ENCODE results near the gene FBN2. TPM values are rescaled to one million over a fixed set of nuclear protein-coding genes. Genes with fewer than 3 reads are reported as not detected.

The FBN2 gene
- total RNA-seq, 1 donor from 2014 or later, result 7.7 TPM

DNA sequence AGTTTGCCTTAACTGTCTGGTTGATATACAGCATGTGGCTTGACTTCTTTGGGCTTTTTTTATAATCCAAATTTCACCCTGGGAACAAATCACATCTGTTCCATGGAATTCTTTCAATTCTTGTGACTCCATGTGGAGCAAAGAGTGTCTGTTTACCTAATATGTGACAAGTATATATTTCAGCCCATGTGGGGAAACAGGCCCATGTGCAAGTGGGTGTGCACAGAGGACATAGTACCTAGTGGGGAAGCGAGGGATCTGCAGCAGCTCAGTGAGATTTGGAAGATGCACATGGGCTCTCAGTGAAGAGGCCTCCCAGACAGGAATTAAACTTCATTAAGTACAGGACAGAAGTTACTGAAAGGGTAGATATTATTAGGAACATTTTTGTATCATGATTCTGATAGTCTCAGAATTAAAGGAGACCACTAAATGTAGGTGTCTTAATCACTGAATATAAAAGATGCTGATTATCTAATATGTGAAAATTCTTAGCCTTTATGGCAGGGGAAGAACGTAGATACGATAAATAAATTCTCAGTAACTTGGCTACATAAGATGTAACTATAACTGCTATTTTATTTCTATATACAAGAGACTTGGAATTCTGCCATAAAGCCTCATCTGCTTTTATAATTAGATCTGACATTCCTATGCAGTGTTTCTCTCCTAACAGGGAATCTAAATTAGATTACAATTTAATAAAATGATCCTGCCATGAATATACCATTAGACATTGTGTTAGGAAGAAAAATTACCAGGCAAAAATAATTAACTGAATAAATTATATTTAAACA lies 273.3 kb downstream of the FBN2 start:
- no peak for DNase-seq (ENCODE audit: low spot score in 2 of 2)
- FAIRE-seq, result no peak

DNA sequence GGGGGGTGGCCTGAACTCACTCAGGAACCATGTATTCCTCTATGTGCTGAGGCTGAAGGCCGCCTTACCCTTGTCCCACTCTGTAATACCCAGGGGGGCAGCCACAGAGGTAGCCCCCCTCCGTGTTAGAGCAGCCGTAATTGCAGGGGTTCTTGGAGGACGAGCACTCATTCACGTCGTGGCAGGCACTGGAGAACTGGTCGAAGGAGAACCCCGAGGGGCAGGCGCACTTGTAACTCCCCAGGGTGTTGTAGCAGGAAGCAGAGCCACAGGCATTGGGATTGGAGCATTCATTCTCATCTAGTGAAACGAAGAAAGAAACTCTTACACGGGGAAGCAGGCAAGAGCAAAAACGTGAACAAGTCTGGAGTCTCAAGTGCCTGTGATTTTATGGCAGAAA lies 274.7 kb downstream of the FBN2 start:
- DNase-seq (ENCODE audit: low spot score in 2 of 2) (no peak), FAIRE-seq (no peak)

DNA sequence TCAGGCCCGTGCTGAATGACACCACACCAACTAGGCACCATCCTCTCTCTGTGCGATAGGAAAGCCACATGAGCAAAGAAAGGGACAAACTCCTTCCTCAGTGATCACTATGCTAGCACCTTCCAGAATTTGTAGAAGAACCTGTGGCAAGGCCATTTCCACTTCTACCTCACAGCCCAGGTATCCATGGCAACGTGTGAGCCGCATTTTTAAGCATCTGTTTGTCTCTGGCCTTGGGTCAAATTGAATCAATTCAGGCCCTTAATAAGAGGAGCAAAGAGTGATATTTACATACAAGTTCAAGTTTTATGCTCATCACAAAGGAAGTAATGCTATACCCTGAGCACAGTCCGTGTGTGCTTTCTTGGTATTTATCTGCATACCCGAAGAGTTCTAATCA lies 275.1 kb downstream of the FBN2 start:
- FAIRE-seq, result no peak
- DNase-seq (ENCODE audit: low spot score in 2 of 2), result no peak

DNA sequence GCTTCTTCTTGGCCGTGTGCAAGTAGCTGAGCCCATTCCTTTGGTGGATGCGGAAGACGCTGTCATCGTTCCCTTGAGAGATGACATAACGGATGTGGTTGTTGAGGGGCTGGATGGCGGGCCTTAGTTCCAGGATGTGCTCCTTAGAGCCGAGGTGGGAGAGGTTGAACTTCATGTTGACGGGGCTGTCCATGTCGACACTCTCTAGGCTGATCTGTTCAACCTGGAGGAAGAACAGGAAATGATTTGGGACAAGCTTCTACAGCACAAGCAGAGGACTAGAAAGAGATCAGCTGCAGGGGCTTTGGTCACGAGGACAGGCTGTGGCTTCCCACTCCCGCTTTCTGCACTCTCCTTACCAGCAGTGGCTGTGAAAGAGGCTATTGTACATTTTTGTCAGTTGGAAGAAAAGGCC lies 278.4 kb downstream of the FBN2 start:
- DNase-seq (ENCODE audit: low spot score in 2 of 2) (no peak), FAIRE-seq (no peak)

DNA sequence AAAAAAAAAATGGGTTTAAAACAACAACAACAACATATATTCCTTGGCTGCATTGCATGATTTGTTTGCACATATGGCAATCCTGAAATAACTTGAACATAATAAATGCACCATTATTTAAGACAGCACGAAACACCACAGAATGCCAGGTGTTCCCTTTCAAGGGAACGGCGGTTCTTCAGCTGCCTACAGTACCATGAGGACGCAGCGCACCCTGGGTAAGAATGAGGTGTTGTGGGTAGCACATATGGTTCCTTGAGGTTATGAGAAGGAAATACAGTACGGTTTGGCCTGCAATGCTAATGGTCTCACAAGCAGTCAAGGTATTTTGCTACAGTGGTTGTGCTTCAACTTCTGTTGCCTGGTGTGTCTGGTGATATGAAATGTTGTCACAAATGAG lies 279.7 kb downstream of the FBN2 start:
- DNase-seq (ENCODE audit: low spot score in 2 of 2), result no peak
- FAIRE-seq, result no peak

DNA sequence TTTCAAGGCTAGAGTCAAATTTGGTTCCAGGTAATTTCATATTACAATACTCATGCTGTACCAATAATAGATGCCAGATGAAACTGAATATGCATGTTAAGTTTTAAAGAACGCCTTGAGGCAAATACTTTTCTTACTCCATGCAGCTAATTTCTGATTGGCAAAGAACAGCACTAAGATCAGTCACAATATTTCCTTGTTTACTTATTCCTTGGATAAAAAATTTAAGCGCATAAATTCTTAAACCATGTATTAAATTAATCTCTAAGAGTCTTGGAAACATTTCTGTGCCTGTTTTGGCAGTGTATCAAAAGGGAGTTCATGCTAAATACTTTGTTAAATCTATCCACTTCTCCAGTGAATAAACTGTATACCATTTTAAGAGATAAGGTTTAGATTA lies 281.0 kb downstream of the FBN2 start:
- DNase-seq (ENCODE audit: low spot score in 2 of 2) (no peak), FAIRE-seq (no peak)

DNA sequence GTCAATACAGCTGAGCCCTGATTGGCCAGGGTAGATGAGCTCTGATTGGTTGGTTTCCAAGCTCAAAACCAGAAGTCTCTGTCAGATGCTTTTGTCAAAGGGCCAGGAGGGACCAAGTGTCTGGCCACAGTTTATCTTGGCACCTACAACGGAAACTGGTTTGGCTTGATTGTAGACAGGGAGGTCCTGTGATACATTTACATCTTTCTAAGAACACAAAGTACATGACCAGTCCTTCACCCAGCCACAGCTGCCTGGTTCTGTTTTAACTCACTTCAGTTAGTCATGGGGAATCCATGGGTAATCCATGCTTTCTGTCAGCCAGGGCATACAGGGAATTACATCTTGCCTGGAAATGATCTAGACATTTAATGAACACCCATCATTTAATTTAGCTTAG lies 283.3 kb downstream of the FBN2 start:
- DNase-seq (ENCODE audit: low spot score in 2 of 2) (no peak), FAIRE-seq (no peak)

DNA sequence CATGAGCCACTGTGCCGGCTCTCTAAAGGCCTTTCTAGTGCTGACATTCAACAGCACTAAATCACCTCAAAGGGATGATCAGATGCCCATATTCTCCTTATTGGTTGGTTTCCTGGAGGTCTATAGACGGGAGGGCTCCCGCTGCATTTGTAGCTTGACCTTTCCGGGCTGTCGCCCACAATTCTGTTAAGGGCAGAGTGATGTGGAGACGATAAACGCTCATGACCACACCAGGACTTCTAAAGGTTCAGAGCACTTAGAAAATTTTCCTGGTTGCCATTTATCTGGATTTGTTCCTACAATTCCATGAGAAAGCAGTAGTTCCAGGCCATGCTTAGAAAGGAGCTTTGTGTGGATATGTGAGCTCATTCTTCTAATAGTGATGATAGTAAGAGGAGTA lies 284.2 kb downstream of the FBN2 start:
- no peak for FAIRE-seq
- DNase-seq (ENCODE audit: low spot score in 2 of 2), result no peak

DNA sequence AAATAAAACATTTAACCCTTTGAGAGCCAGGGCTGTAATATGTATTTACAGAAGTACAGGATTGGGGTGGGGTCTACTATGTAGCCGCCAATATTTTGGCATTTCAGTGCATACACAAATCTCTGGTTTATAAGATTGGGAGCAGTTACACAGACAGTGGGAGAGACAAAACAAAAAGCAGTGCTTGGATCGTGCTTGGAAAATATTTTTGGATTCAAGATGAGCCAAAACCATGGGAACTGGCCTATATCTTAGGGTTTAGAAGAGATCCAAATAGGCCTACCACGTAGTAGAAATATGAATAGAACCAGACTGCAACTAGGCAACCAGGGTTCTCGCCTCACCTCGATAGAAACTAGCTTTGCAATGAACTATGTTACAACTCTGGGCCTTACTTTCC lies 284.9 kb downstream of the FBN2 start:
- FAIRE-seq, result no peak
- no peak for DNase-seq (ENCODE audit: low spot score in 2 of 2)

DNA sequence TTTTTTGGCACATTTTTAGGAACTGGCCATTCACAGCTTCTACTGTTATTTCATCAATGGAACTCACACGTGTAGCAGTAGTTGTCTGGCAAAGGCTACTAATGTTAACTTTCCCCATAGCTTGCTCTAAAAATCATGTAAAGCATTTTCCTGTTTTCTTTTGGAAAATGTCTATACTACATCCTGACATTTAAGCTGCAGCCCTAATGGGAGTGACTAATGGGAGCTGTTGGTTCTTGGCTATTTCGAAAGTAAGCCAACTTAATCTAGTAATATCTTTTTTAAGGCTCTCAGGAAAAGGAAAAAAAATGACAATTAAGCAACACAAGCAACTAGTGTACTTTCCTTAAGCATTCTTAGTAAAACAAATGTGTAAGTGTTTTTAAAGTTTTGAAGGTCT lies 285.3 kb downstream of the FBN2 start:
- no peak for FAIRE-seq
- DNase-seq (ENCODE audit: low spot score in 2 of 2), result no peak

DNA sequence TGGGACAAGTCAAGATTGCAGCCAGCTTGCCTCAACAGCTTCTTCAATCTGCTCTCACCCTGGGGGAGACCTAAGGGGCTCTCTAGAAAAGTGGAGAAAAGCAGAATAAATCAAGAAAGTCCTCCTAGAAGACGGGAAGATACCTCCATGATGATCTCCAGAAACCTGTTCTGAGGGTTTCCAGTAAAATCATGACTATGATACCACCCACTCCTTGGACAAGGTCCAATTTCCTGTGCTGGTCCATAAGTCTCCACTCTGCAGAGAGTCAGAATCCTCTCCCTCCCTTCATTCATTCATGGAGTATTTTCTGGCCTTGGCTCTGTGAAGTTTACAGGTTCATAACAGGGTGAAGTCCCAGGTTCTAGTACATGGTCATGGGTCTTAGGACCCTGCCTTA lies 285.8 kb downstream of the FBN2 start:
- no peak for DNase-seq (ENCODE audit: low spot score in 2 of 2)
- no peak for FAIRE-seq

DNA sequence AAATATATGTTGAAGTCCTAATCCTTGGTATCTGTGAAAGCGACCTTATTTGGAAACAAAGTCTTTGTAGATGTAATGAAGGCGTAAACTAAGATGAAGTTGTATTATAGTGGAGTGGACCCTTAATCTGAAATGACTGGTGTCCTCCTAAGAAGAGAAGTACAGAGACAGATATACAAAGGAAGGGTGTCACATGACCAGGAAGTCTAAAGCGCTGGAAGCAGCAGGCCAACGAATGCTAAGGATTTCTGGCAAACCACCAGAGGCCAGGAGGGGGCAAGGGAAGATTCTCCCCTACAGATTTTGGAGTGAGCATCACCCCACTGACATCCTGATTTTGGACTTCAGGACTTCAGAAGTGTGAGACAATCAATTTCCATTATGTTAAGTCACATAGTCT lies 292.1 kb downstream of the FBN2 start:
- FAIRE-seq (no peak), DNase-seq (ENCODE audit: low spot score in 2 of 2) (no peak)

DNA sequence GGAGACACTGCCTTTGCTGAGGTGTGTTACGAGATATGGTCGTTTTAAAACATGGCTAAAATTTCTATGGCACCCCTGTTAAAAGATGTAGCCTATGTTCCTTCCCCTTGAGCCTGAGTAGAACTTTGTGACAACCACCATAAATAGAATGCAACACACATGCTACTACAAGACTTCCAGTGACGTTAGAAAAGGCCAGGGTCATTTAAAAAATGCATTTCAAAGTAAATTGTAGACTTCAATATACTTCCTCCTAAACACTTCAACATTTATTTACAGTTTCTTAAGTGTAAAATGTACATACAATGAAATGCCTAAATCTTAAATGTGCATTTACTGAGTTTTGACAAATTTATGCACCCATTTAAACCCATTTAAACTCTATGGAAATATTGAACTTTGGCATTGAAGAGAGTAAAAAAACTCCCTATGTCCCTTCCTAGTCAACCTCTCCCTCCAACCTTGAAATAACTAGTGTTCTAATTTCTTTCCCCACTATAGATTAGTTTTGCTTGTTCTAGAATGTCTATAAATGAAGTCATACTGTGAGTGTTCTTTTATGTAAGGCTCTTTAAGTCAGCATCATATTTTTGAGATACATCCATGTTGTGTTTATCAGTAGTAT lies 294.0 kb downstream of the FBN2 start:
- FAIRE-seq, result no peak
- DNase-seq (ENCODE audit: low spot score in 2 of 2), result no peak

DNA sequence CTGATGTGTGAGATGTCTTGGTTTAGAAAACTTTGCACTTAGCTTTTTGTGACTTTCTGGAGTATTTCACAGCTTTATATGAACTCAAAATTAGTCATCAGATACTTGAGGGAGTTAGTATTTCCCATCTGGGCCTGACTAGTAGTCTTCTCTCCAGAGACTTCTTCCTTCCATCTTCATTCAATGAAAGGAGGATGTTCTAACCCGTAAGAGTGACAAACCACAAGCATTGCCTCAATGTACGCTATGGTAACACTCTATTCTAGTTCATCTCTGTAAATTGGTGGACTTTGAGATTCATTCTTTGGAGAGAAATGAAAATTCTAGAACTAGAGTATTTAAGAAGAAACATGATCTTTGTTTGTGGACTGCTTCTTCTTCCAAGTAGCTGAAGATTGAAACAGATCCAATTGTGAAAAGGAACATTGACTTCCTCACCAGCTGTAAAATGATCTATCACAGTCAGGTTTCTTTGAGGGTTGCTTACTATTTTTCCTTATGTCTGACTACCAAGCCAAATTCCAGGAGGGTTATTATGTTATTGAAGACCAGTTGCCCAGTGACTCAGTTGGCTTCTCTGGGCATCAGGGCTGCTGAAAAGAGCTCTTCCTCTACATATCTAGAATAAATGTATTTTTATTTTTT lies 296.9 kb downstream of the FBN2 start:
- FAIRE-seq (no peak), DNase-seq (ENCODE audit: low spot score in 2 of 2) (no peak)

DNA sequence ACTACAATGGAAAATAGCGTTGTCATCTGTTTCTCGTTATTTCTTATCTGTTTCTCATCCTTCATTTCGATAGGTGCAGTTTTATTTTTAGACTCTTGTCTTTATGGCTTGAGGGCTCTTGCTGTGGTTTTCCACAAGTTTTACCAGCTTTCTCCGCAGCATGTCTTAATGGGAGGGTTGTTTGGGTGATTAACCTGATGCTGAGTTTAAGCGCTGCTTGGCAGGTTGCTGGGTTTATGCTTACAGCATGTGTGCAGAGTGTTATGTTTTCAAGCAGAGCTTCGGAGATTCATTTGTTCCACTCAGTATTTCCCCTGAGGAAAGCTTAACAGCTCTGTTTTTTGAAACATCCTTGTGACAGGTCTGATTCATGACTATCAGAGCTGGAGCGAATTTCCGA lies 300.5 kb downstream of the FBN2 start:
- no peak for DNase-seq (ENCODE audit: low spot score in 2 of 2)
- no peak for FAIRE-seq

DNA sequence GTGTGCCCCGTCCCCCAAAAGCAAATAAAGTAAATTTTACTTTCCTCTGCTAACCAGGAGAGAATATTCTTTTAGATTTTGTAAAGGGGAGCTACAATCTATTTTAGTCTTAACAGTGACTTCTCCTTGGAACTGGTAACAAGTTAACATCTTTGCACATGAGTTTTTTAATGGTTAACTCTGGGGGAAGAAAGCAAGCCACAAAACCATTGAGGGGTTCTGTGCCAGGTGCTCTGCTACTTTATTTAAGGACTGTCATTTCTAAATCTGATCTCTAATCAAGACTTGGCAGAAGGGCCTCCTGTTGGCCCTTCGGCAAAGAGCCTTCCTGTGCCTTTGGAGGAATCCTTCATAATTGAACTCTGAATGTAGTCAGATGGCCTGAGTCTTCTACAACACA lies 301.0 kb downstream of the FBN2 start:
- DNase-seq (ENCODE audit: low spot score in 2 of 2), result no peak
- FAIRE-seq, result no peak

DNA sequence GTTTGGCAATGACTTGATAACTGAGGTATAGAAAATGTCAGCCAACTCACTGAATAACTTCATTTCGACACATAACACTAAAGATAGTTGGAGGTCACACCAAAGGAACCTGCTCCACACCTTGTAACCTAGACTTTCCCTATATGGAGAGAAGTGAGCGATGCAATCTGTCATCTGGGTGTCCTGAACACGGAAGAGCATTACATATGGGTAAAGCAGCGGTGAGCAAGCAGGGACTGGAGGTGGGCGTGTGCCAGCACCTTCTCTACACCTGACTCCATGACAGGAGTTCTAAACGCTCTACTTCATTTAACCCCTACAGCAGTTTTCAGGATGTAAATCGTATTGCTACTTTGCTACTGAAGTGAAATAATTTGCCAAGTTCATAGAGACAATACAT lies 301.7 kb downstream of the FBN2 start:
- no peak for FAIRE-seq
- DNase-seq (ENCODE audit: low spot score in 2 of 2), result no peak

DNA sequence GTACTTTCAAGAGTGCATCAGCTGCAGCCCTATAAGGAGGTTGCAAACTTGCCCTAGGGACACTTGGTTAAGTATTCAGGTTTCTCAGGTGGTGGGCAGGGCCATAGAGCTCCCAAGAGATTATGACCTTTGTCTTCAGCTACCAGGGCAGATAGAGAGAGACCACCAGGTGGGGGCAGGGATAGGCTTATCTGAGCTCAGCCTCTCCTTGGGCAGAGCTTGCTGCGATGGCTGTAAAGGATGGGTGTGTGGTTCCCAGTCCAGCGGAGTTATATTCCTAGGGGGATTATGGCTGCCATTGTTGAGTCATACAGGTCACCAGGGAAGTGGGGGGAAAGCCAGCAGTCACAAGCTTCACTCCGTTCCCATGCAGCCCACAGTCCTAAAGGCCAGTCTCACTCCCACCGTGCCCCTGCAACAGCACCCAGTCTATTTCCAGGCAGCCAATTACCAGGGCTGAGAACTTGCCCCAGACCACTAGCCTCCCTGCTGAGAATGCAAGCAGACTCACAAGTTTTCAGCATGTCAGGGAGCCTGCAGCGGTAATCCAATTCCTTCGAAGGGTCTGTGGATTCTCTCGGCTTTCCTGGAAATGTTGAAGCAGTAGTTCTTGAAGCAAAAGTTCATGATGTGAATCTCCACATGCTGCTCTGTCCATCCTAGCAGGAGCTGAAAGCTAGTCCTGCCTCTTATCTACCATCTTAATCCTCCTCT lies 303.0 kb downstream of the FBN2 start:
- DNase-seq (ENCODE audit: low spot score in 2 of 2) (no peak), FAIRE-seq (no peak)

DNA sequence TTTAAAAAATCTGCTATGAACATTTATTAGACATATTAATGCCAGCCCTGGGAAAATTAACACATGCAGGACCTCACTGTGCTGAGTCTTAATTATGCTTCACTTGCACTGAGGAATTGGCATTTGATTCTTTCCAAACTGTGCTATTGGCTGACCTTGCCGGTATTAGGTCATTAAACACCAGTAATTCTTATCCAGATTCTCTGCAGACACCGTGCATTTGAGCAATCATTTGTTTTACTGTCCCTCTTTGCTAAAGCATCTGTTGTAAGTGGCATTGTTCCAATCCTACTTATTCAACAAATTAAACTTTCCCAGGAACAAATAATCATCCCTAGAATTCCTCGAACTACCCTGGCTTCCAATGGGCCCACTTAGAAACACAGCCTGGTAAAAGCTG lies 309.5 kb downstream of the FBN2 start:
- no peak for DNase-seq (ENCODE audit: low spot score in 2 of 2)
- no peak for FAIRE-seq

DNA sequence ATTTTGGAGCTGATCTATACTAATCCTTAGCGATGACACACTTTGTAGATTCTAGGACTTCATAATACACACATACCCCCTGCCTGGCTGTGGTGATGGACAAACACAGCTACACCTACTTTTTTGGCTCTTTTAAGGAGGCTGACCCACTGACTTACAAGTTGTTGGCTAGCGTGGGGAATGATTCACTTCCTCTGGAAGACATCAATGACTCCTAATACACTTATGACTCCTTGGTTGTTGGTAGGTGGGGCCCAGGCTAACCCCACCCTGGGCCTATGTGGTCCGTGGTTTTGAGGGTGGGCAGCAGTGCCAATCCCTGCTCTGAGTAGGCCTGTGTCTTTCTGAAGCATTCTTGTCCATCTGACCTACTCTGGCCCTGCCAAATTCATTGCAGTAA lies 310.0 kb downstream of the FBN2 start:
- no peak for FAIRE-seq
- DNase-seq (ENCODE audit: low spot score in 2 of 2), result no peak
